ENCODE measurements around the gene TPCN2. TPM values are rescaled to one million over a fixed set of nuclear protein-coding genes. Genes with fewer than 3 reads are reported as not detected.

Gene TPCN2
- polyA plus RNA-seq, 3 donors: 29.3 to 52.8 (median 31.5) TPM

GRCh38 chr11:69167130-69167915 lies 118.6 kb downstream of the TPCN2 start:
- H3K36me3 ChIP-seq (replicated peaks in 1 of 2; ENCODE audit: control insufficient read depth in 1 of 2, insufficient read depth in 2 of 2, low read length in 2 of 2): no peaks in the 10 kb centered on the region
- Mint-ChIP-seq H3K4me3 (no peak overlapping the region), H3K27me3 (ENCODE audit: low read depth in 3 of 3) (peaks cover 7 to 13% (median 7%) of the 10 kb centered on the region in 3 donors), H3K9me3 (peaks cover 5 to 18% (median 9%) of the 10 kb centered on the region in 7 donors), H3K27ac (peak overlapping the region in 2 of 7 donors; percentile 48 to 69), H3K4me1 (peaks cover 6% of the 10 kb centered on the region), H3K36me3 (no peaks in the 10 kb centered on the region)
- H3K9ac ChIP-seq (ENCODE audit: insufficient read depth, low read length, poor library complexity, severe bottlenecking): no peak overlapping the region
- no peak overlapping the region for H2AFZ ChIP-seq (ENCODE audit: insufficient read depth, low read depth, low read length, poor library complexity, severe bottlenecking)
- WGBS (ENCODE audit: insufficient coverage): 92% methylated on average over 7 of the region's 10 CpGs
- no peak for TF ChIP-seq CTCF (IDR thresholded peaks at IDR 0.05)
- intact Hi-C loops (cut with micrococcal nuclease): no loop called here
- peaks cover 7 to 9% of the 10 kb centered on the region in 2 donors for H3K4me1 ChIP-seq (ENCODE audit: control insufficient read depth in 1 of 2, insufficient read depth in 2 of 2, low read length in 2 of 2)
- H3K4me3 ChIP-seq (replicated peaks in 1 of 3; ENCODE audit: low read depth in 2 of 3, low read length in 3 of 3): no peak overlapping the region
- peaks cover 0 to 2% of the 10 kb centered on the region in 2 donors for H3K27me3 ChIP-seq (ENCODE audit: control insufficient read depth in 2 of 2, insufficient read depth in 2 of 2, low read length in 2 of 2)
- H3K79me2 ChIP-seq (ENCODE audit: insufficient read depth, low read length): no peaks in the 10 kb centered on the region
- H3K9me3 ChIP-seq (replicated peaks in 1 of 2; ENCODE audit: control insufficient read depth in 1 of 2, insufficient read depth in 1 of 2, low read length in 2 of 2): peaks cover 0 to 8% of the 10 kb centered on the region in 2 donors
- no peak for DNase-seq
- no peak overlapping the region for H3K27ac ChIP-seq (ENCODE audit: low read depth in 1 of 2, low read length in 2 of 2)
- H3K4me2 ChIP-seq (replicated peaks; ENCODE audit: extremely low read depth, low read length, poor library complexity, severe bottlenecking): no peak overlapping the region
- H4K20me1 ChIP-seq (ENCODE audit: insufficient read depth, low read length): no peaks in the 10 kb centered on the region

GRCh38 chr11:69167916-69168691 lies 119.4 kb downstream of the TPCN2 start:
- H3K9me3 ChIP-seq (replicated peaks in 1 of 2; ENCODE audit: control insufficient read depth in 1 of 2, insufficient read depth in 1 of 2, low read length in 2 of 2): peaks cover 0 to 8% of the 10 kb centered on the region in 2 donors
- no peak overlapping the region for H3K4me2 ChIP-seq (replicated peaks; ENCODE audit: extremely low read depth, low read length, poor library complexity, severe bottlenecking)
- peaks cover 7 to 13% (median 9%) of the 10 kb centered on the region in 3 donors for H3K27me3 Mint-ChIP-seq (ENCODE audit: low read depth in 3 of 3)
- H4K20me1 ChIP-seq (ENCODE audit: insufficient read depth, low read length): no peaks in the 10 kb centered on the region
- DNase-seq: no peak
- TF ChIP-seq CTCF (IDR thresholded peaks at IDR 0.05): no peak
- H2AFZ ChIP-seq (ENCODE audit: insufficient read depth, low read depth, low read length, poor library complexity, severe bottlenecking): no peak overlapping the region
- intact Hi-C loops (cut with micrococcal nuclease): no loop called here
- H3K4me1 ChIP-seq (ENCODE audit: control insufficient read depth in 1 of 2, insufficient read depth in 2 of 2, low read length in 2 of 2): peaks cover 7 to 9% of the 10 kb centered on the region in 2 donors
- H3K4me3 Mint-ChIP-seq: no peak overlapping the region
- no peaks in the 10 kb centered on the region for H3K79me2 ChIP-seq (ENCODE audit: insufficient read depth, low read length)
- peaks cover 0 to 2% of the 10 kb centered on the region in 2 donors for H3K27me3 ChIP-seq (ENCODE audit: control insufficient read depth in 2 of 2, insufficient read depth in 2 of 2, low read length in 2 of 2)
- no peak overlapping the region for H3K4me3 ChIP-seq (replicated peaks in 1 of 3; ENCODE audit: low read depth in 2 of 3, low read length in 3 of 3)
- H3K4me1 Mint-ChIP-seq: peaks cover 6% of the 10 kb centered on the region
- no peak overlapping the region for H3K9ac ChIP-seq (ENCODE audit: insufficient read depth, low read length, poor library complexity, severe bottlenecking)
- H3K27ac ChIP-seq (ENCODE audit: low read depth in 1 of 2, low read length in 2 of 2): no peak overlapping the region
- 88% methylated on average over 6 of the region's 9 CpGs for WGBS (ENCODE audit: insufficient coverage)
- no peaks in the 10 kb centered on the region for H3K36me3 ChIP-seq (replicated peaks in 1 of 2; ENCODE audit: control insufficient read depth in 1 of 2, insufficient read depth in 2 of 2, low read length in 2 of 2)
- H3K36me3 Mint-ChIP-seq: no peaks in the 10 kb centered on the region
- no peak overlapping the region for H3K27ac Mint-ChIP-seq
- peaks cover 6 to 15% (median 11%) of the 10 kb centered on the region in 7 donors for H3K9me3 Mint-ChIP-seq
